Activated CD4-positive, alpha-beta T cell treated with anti-CD3 and anti-CD28 coated beads, Interleukin-2, Interleukin-4, amounts not matched to agents 100 ng/mL and 50 ng/mL, durations not matched to agents 16 hours and 8 hours (primary cell): ENCODE measurements around the gene MYOZ2.

Source experiments
- DNase-seq: peaks from one replicate; pipeline ENCODE4 v3.0.0-alpha.2; 2020; ENCODE audit warnings: low spot score

MYOZ2 gene

GRCh38 chr4:119135721-119136121, at the start of gene MYOZ2:
Gene MYOZ2 (plus strand): TSS chr4:119135832. CDS start chr4:119136526, 694 bp downstream.
- DNase-seq = no peak

- DNase-seq = no peak
These were observed 48.5 kb upstream of the MYOZ2 start for GRCh38 chr4:119087121-119087520.

- no peak for DNase-seq
These were observed 48.0 kb upstream of the MYOZ2 start for GRCh38 chr4:119087656-119088055.

GRCh38 chr4:119093042-119093827, 42.4 kb upstream of the MYOZ2 start:
- DNase-seq = no peak

- no peak for DNase-seq
These were observed 38.2 kb upstream of the MYOZ2 start for GRCh38 chr4:119097282-119097900.

- DNase-seq = no peak
These were observed 37.3 kb upstream of the MYOZ2 start for GRCh38 chr4:119098306-119098705.

GRCh38 chr4:119099227-119099810, 36.3 kb upstream of the MYOZ2 start:
- DNase-seq = no peak

GRCh38 chr4:119100655-119101054, 35.0 kb upstream of the MYOZ2 start:
- no peak for DNase-seq

GRCh38 chr4:119103263-119103662, 32.4 kb upstream of the MYOZ2 start:
- DNase-seq = no peak

- no peak for DNase-seq
These were observed 30.9 kb upstream of the MYOZ2 start for GRCh38 chr4:119104644-119105273.

- DNase-seq = no peak
These were observed 30.0 kb upstream of the MYOZ2 start for GRCh38 chr4:119105605-119106004.

- no peak for DNase-seq
These were observed 29.3 kb upstream of the MYOZ2 start for GRCh38 chr4:119106036-119107000.

GRCh38 chr4:119110121-119110520, 25.5 kb upstream of the MYOZ2 start:
- no peak for DNase-seq

- no peak for DNase-seq
These were observed 24.3 kb upstream of the MYOZ2 start for GRCh38 chr4:119111296-119111695.

- peak; percentile 11 for DNase-seq
These were observed 22.5 kb upstream of the MYOZ2 start for GRCh38 chr4:119113033-119113655.

- no peak for DNase-seq
These were observed 19.6 kb upstream of the MYOZ2 start for GRCh38 chr4:119116021-119116420.

- DNase-seq = no peak
These were observed 18.4 kb upstream of the MYOZ2 start for GRCh38 chr4:119116925-119117900.

- DNase-seq = no peak
These were observed 17.2 kb upstream of the MYOZ2 start for GRCh38 chr4:119118397-119118796.

GRCh38 chr4:119124352-119124751, 11.3 kb upstream of the MYOZ2 start:
- DNase-seq = no peak

- no peak for DNase-seq
These were observed 9.7 kb upstream of the MYOZ2 start for GRCh38 chr4:119125931-119126330.
